Limb (tissue), 2 donors: ENCODE measurements around the gene SNX10.

ENCODE experiments used
- DNase-seq, 2 donors: peaks; one replicate each; pipeline ENCODE4 v3.0.0-alpha.2; 2016; ENCODE audit errors: extremely low spot score in 2 of 2

SNX10 gene

DNA sequence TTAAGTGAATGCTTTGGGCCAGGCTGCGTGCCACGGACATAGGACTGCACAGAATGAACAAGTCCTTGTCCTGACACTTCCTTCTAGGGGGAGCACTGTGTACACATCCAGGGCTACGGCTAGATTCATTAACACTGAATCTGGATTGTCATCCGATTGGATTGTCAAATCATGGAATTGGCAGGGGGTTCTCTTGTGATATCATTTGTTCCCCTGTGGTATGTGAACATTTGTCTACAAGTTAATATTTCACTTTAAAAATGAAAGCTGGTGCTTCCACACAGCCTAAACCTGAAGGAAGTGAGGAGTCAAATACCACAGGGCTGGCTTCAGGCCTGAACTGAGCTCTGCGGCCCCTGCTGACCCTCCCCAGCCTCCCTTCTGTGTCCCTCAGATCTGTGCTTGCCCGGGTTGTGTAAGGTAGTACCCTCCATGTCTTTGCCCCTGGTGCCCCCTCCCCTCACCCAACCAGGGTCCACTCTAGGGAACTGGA, 75.6 kb downstream of the SNX10 start:
- DNase-seq, result no peak

- DNase-seq, result peak in 1 of 2 donors; percentile 52
Observed at GRCh38 chr7:26368542-26368941, 76.9 kb downstream of the SNX10 start.

DNA sequence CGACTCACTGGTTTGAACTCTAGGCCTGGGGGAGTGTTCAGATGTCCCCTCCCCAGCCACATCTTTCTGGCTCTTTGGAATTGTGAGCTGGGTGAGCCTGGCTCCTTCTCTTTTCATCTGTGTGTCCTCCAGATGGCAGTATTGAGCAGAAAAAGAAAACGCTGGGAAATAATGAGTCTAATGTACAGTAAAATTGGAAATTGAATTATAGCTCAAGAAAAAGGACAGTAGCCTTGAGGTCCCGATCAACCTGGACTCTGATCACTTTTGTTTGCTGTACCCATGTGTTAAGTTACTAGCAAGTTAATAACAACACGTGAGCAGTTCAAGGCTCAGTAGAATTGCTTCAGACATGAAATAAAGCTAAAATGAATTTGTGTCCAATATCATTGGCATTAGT, 77.9 kb downstream of the SNX10 start:
- DNase-seq, result peak in 1 of 2 donors; percentile 78

- no peak for DNase-seq
Observed at GRCh38 chr7:26370011-26370410, 78.3 kb downstream of the SNX10 start.

GRCh38 chr7:26372249-26372648, 80.6 kb downstream of the SNX10 start:
- no peak for DNase-seq

DNA sequence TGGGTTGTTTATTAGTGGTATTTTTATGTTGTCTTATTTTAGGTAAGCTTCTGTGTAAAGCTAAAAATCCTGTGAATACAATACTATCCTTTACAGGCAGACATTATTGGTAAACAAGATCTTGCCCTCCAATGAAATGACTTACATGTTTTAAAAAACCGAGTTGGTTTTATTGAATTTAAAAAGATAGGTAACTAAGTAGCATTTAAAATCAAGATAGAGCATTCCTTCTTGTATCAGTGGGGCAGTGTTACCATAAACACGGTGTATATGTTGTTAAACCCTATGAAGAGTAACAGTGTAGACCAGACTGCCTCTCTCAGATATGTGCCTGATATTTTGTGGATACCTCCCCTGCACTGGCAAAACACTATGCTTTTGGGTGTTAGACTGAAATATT, 81.0 kb downstream of the SNX10 start:
- DNase-seq, result no peak

DNA sequence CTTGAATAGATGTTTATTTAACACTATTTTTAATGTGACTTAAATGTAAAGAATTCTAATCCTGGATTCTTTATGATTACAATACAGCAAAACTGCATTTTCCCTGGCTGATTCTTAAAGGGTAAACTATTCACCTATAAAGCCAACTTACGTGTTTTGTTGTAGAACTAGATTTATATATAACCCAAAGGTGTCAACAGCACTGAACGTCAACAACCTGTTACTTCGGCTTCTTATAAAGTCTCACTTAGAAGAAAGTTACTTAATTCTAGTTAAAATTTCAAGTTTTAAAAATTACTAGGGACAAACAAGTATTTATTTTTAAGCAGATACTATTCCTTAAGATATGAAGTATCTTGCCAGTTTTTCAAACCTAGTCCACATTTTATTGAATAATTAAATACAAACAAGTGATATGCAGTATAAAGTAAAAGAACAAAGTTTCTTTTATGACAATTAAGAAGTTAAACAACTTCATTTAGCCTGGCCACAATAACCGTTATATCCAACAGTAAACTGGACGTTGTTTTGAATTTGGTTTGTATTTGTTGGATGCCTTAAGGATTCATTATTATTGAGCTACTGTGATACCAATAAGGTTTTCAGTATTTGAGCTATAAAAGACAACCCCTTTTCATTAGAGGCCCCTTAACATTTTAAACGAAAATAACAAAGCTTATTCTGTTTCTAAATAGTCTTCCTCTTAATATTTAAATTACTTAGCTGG, 83.1 kb downstream of the SNX10 start:
- no peak for DNase-seq

DNA sequence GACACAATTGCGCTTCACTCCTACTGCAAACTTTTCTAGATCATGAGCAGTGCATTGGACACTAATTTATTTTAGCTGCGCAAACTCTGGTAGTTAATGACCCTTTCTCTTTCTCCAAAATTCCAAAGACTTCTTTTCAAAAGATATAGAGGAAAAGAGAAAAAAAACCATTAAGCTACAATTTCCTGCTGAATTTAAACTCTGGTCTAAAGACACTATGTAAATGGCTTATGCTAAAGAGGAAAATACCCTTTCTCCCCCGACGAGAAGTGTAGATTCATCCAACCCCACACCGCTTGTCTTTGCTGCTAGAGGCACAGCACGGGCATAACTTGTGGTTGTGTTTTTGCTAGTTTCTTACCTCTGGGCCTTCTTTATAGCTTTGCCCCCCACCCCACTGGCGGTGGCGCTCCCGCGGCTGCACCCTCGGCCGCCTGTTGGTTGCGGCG, 84.1 kb downstream of the SNX10 start:
- no peak for DNase-seq

- DNase-seq, result peak in 1 of 2 donors; percentile 87
Observed at GRCh38 chr7:26376175-26376917, 84.7 kb downstream of the SNX10 start.

DNA sequence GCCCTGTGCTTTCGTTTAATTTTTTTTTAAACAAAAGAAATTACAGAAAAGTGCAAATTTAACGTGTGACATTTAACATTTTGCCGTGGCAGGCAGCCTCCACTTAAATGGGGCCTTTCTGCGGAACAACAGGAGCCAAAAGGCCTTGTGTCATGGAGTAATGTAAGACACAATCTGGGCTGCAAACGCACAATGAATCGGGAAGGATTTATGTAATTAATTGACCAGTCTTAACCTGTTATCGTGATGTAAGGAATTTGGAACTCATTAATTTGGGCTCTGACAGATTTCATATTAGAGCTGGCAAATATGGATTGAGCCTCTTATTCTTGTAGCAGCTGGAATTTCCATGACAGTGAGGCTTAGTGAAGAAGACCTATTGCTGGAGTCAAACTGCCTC, 86.4 kb downstream of the SNX10 start:
- no peak for DNase-seq

DNA sequence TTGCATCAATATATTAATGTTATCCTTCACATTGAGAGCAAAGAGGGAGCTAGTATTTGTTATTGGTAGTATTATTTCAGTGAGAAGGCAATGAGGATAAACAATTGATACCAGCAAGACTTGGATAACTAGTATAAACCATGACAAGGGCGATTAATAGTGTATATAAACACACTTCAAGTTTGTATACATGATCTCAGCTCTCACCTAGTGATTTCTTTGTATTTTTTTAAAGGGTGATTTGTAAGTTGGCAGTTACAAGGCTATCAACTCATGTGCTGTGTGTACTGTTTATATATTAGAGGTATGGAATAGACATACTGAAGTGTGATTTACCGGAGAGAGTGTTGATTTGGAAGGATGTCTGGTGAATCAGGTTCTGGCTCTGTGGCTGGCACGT, 88.0 kb downstream of the SNX10 start:
- no peak for DNase-seq

DNA sequence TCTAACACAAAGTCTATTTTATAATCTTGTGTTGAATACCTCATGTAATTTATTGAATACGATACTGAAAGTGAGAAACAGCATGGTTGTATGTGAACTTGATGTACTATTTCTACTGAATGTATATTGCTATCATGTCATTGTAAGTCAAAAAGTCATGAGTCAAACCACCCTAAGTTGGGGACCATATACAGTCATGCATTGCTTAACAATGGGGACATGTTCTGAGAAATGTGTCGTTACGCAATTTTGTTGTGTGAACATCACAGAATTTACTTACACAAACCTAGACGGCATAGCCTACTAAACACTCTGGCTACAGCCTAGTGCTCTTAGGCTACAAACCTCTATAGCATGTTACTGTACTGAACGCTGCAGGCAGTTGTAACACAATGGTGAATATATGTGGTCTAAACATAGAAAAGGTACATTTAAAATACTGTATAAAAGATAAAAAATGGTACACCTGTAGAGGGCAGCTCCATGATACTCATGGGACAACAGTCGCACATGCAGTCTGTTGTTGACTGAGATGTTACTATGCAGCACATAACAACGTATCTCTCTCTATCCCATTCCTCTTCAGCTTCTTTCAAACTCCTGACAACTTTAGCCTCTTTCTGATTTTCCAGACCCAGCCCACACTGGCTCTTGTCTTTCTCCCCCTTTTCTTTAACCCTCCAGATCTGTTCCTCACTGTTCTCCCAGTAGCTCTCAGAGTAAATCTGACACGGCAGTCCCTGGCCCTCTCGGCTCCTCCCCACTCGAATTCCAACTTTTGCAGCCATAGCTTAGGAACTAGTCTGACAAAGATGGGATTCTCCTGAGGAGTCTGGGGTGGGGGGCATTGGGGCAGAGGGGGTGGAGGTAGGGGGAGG, 90.1 kb downstream of the SNX10 start:
- no peak for DNase-seq

DNA sequence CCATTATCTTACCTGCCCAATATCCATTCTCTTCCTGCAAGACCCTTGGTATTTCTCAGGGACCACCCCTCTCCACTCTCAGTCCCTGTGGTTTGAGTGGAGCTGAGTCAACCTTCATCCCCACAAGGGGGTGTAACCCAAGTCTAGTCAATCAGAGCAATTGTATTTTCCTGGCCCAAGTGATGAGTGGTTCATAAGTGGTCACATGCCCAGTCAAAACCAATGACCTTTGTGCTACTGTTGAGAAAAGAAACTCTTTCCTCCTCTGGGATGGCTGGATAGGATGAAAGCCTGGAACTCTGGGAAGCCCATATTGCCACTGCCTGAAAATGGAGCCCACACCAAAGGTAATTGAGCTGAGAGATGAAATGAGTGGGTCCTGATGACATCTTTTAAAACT, 93.6 kb downstream of the SNX10 start:
- DNase-seq, result no peak

DNA sequence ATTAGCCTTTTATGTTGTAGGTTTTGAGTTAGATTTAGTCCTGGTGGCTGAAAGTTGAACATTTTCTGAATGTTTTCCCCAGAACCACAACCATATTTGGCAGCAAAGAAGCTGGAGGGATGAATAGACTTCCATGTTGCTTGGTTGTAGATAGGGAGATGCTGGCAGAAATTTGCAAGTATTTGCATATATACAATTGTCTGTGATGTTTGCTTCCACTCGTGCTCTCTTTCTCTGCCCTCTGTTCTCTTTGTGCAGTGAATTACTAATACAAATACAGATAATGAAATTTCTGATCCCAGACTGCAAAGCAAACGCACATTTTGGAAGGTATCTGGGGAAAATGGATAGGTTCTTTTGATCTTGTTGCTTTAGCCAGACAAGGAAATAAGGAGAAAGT, 96.1 kb downstream of the SNX10 start:
- no peak for DNase-seq

GRCh38 chr7:26388256-26388655, 96.6 kb downstream of the SNX10 start:
- DNase-seq, result no peak

DNA sequence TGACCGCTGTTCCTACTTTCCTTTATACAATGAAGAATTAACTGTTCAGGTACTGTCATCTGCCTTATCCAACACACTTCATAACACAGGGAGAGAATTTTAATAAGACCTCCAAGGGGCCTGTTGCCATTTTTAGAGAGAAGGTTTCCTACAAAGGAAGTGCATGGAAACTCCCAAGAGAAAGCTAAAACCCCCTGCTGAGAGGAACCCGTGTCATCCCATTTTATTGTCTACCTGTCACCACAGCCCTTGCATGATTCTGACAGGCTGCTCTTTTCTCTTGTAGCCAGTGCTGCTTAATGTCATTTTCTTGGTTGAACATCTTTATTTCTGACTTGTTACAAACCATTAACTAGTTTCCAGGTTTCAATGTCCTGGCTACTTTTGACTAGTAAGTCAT, 98.4 kb downstream of the SNX10 start:
- no peak for DNase-seq

DNA sequence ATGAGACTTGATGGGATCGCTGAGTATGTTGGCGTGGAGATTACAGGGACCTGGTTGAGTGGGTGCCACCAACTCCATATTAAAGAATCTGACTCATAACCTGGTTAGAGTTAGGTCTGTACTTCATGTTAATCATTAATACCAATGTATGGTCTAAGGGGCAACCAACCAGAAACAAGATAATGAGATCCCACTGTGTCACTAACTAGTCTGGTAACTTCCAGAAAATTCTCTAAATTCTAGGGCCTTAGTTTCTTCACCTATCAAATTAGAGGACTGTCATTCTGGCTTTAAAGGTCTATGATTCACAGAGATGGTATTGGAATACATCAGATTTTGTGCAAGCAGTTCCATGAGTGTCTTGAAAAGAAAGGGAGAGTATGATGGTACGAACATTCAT, 102.2 kb downstream of the SNX10 start:
- no peak for DNase-seq

- DNase-seq, result peak in 1 of 2 donors; percentile 42
Observed at GRCh38 chr7:26397332-26397731, 105.7 kb downstream of the SNX10 start.

- DNase-seq, result peak; percentile 29 to 82
Observed at GRCh38 chr7:26397796-26398426, 106.2 kb downstream of the SNX10 start.

DNA sequence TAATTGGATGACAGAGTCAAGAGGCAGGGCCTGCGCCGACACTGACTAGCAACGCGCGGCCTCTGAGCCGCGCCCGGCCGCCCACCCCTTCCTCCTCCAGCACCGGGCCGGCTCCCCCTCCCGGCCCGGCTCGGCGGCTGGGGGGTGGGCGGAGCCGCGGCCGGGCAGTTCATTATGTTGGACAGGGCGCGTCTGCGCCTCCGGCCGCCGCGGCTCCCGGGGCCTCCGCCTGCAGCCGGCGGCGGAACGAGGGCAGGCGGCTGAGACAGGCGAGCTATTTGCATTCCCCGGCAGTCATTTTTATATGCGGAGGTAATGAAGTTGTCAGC, 106.7 kb downstream of the SNX10 start:
- peak; percentile 62 to 83 for DNase-seq

- peak; percentile 22 to 59 for DNase-seq
Observed at GRCh38 chr7:26398756-26399509, 107.3 kb downstream of the SNX10 start.
